T-helper 2 cell treated with Interferon-gamma antibody and Interleukin-4, amounts not matched to agents 5 μg/mL and 100 μg/mL, for 36 hours (primary cell): Measurements from ENCODE around the gene NDUFC2.
"Not testable (repeated sequence)": the region's sequence is repeated elsewhere in the genome, so short reads cannot be mapped to it uniquely, and the experiment has no call there.

ENCODE experiments used
- DNase-seq: peaks from one replicate; pipeline ENCODE4 v3.0.0; 2021; ENCODE audit warnings: low spot score
- H3K27ac Mint-ChIP-seq: one replicate; pipeline ENCODE4 v1.8.0; 2021; ENCODE audit warnings: mild to moderate bottlenecking, mixed read lengths
- H3K27me3 Mint-ChIP-seq: one replicate; pipeline ENCODE4 v1.8.0; 2021; ENCODE audit warnings: low read depth, mixed read lengths
- H3K36me3 Mint-ChIP-seq: one replicate; pipeline ENCODE4 v1.8.0; 2021; ENCODE audit warnings: low read depth, mixed read lengths
- H3K4me1 Mint-ChIP-seq: one replicate; pipeline ENCODE4 v1.8.0; 2021; ENCODE audit warnings: low read depth, mixed read lengths
- H3K4me3 Mint-ChIP-seq: one replicate; pipeline ENCODE4 v1.8.0; 2022; ENCODE audit warnings: mild to moderate bottlenecking, moderate library complexity, mixed read lengths
- H3K9me3 Mint-ChIP-seq: one replicate; pipeline ENCODE4 v1.8.0; 2021; ENCODE audit warnings: mixed read lengths

Gene NDUFC2

DNA sequence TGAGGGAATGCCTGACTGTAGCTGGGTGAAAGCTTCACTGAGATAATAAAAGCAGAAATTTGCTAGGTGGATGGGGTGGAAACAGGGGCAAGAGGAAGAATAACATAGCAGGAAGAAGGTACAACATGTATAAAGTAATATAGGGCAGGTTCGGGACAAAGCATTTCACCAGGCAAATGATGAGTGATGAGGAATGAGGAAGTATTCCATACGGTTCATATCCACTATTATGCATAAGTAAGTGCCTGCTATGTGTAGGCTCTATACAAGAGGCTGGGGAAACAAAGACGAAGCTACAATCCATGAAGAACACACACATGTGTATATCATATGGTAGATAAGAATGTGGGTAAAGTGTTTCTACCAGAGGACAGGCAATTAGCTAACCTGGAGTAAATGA, 7.9 kb downstream of the NDUFC2 start:
- no peaks in the 10 kb centered on the region for H3K27me3 Mint-ChIP-seq
- no peak for DNase-seq
- H3K9me3 Mint-ChIP-seq = no peaks in the 10 kb centered on the region
- H3K4me1 Mint-ChIP-seq = peaks cover 13% of the 10 kb centered on the region
- H3K27ac Mint-ChIP-seq = peak overlapping the region; percentile 5
- H3K4me3 Mint-ChIP-seq = no peak overlapping the region
- H3K36me3 Mint-ChIP-seq = peaks cover 48% of the 10 kb centered on the region

DNA sequence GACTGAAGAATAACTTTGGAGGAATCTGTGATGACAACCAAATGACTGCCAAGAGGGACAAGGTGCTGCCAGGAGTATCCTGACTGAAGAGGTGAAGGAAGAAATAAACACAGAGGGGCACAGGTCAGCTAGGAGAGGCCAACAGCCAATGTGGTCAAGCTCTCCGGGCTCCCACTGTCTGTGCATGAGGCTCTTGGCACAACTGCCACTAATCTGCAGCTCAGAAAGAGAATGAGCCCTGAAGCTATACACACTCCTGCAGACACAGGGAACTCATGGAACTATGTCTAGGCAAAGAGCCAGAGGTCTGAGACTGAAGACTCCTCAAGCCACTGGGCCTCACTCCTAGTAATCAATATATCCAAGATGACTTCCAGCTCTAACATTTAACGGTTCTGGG, 9.0 kb downstream of the NDUFC2 start:
- no peak for DNase-seq
- Mint-ChIP-seq H3K4me3 (no peak overlapping the region), H3K9me3 (no peaks in the 10 kb centered on the region), H3K27ac (no peak overlapping the region), H3K27me3 (no peaks in the 10 kb centered on the region), H3K4me1 (peaks cover 7% of the 10 kb centered on the region), H3K36me3 (peaks cover 44% of the 10 kb centered on the region)

DNA sequence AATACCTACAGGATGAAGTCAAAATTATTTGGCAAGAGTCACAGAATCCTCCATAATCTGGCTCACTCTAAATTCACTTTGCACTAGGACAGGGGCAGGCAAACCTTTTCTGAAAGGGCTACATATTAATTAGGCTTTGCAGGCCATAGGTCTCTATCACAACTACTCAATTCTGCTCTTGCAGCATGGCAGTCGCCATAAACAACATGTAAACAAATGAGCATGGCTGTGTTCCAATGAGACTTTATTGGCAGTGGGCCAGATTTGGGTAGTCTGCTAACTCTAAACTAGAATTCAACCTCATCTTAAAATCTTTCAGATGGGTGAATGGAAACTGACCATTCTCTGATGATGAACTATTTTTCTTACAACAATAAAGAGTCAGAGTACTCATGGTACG, 10.2 kb downstream of the NDUFC2 start:
- no peak overlapping the region for H3K4me3 Mint-ChIP-seq
- H3K4me1 Mint-ChIP-seq = peaks cover 2% of the 10 kb centered on the region
- no peak overlapping the region for H3K27ac Mint-ChIP-seq
- no peak for DNase-seq
- peaks cover 39% of the 10 kb centered on the region for H3K36me3 Mint-ChIP-seq
- no peaks in the 10 kb centered on the region for H3K9me3 Mint-ChIP-seq
- H3K27me3 Mint-ChIP-seq = no peaks in the 10 kb centered on the region

DNA sequence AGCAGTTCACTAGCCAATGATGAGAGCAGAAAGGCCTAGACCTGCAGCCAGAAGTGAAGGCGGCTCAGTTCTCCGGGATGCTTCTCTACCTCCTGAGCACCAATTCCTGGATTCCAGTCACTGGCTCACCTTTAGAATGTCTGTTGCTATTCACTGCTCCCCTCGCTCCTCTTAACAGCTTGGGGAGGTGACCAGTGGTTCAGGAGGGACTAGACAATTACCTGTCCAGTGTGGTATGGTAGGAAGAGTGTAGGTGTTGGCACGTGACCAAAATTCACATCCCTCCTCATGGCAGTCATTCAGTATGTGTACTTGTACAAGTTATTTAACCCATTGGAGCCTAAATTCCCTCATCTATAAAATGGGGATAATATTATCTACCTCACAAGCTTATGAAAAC, 12.0 kb downstream of the NDUFC2 start:
- Mint-ChIP-seq H3K27ac (no peak overlapping the region), H3K27me3 (no peaks in the 10 kb centered on the region), H3K4me1 (peaks cover 2% of the 10 kb centered on the region), H3K36me3 (peaks cover 41% of the 10 kb centered on the region), H3K4me3 (no peak overlapping the region), H3K9me3 (no peaks in the 10 kb centered on the region)
- no peak for DNase-seq

- no peaks in the 10 kb centered on the region for H3K27me3 Mint-ChIP-seq
- H3K9me3 Mint-ChIP-seq = no peaks in the 10 kb centered on the region
- peaks cover 33% of the 10 kb centered on the region for H3K36me3 Mint-ChIP-seq
- no peak for DNase-seq
- H3K4me3 Mint-ChIP-seq = no peak overlapping the region
- H3K27ac Mint-ChIP-seq = no peak overlapping the region
- H3K4me1 Mint-ChIP-seq = no peaks in the 10 kb centered on the region
These were observed 13.2 kb downstream of the NDUFC2 start for GRCh38 chr11:78066471-78066870.

DNA sequence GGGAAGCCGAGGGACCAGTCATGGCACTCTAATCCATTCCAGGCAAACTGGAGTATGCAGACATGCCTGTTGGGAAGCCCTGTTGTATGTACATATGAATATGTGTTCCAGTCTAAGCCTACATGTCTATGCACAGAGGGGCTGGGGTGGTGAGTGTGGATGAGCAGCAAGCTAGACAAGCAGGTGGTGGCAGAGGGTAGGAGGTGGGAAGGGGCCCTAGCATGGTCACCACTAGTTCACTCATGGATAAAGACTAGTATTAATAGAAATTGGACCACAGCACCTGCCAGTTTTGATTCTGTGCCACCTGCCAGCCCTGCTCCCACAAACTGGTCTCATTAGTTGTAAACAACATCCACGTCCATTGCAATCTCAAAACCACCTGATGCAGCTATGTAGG, 14.5 kb downstream of the NDUFC2 start:
- H3K4me1 Mint-ChIP-seq = no peaks in the 10 kb centered on the region
- no peak overlapping the region for H3K4me3 Mint-ChIP-seq
- H3K9me3 Mint-ChIP-seq = no peaks in the 10 kb centered on the region
- H3K36me3 Mint-ChIP-seq = peaks cover 25% of the 10 kb centered on the region
- H3K27ac Mint-ChIP-seq = no peak overlapping the region
- H3K27me3 Mint-ChIP-seq = no peaks in the 10 kb centered on the region
- DNase-seq = no peak

- Mint-ChIP-seq H3K4me3 (no peak within 1 kb of the TSS), H3K9me3 (no peaks in the 10 kb centered on the region), H3K36me3 (peaks cover 13% of the 10 kb centered on the region), H3K27ac (no peak within 1 kb of the TSS), H3K4me1 (no peaks in the 10 kb centered on the region), H3K27me3 (no peaks in the 10 kb centered on the region)
- DNase-seq = no peak
These were observed 16.1 kb downstream of the NDUFC2 start, which contains the start of gene THRSP for GRCh38 chr11:78063440-78064181. Gene THRSP (plus strand): TSS chr11:78063861. CDS start chr11:78063882, 21 bp downstream.

GRCh38 chr11:78062671-78063070, 17.0 kb downstream of the NDUFC2 start:
- Mint-ChIP-seq H3K4me1 (no peaks in the 10 kb centered on the region), H3K27ac (no peak overlapping the region), H3K27me3 (no peaks in the 10 kb centered on the region), H3K36me3 (peaks cover 8% of the 10 kb centered on the region), H3K4me3 (no peak overlapping the region), H3K9me3 (no peaks in the 10 kb centered on the region)
- no peak for DNase-seq

GRCh38 chr11:78061921-78062311, 17.7 kb downstream of the NDUFC2 start:
- Mint-ChIP-seq H3K27me3 (no peaks in the 10 kb centered on the region), H3K9me3 (no peaks in the 10 kb centered on the region), H3K36me3 (peaks cover 3% of the 10 kb centered on the region), H3K4me1 (no peaks in the 10 kb centered on the region), H3K27ac (no peak overlapping the region), H3K4me3 (no peak overlapping the region)
- DNase-seq = no peak

GRCh38 chr11:78061088-78061920, 18.4 kb downstream of the NDUFC2 start:
- Mint-ChIP-seq H3K4me1 (no peaks in the 10 kb centered on the region), H3K27ac (no peak overlapping the region)

DNA sequence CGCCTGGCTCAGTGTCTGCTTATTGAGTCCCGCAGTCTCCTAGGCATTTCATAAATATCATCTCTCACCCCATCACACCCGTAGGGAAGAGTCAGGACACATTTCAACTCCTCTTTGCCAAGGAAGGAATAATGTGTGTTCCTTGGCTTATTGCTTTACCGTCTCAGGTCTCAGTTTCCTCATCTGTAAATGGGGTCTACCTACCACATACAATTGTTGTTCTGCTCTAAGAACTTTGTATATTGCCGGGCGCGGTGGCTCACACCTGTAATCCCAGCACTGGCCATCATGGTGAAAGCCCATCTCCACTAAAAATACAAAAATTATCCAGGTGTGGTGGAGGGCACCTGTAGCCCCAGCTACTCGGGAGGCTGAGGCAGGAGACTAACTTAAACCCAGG, 19.1 kb downstream of the NDUFC2 start:
- no peak for DNase-seq
- Mint-ChIP-seq H3K4me1 (no peaks in the 10 kb centered on the region), H3K9me3 (no peaks in the 10 kb centered on the region), H3K27me3 (no peaks in the 10 kb centered on the region), H3K27ac (no peak overlapping the region), H3K4me3 (no peak overlapping the region), H3K36me3 (peaks cover 3% of the 10 kb centered on the region)

More at GRCh38 chr11:78061088-78061920, 18.4 kb downstream of the NDUFC2 start:
- H3K27me3 Mint-ChIP-seq = no peaks in the 10 kb centered on the region
- no peaks in the 10 kb centered on the region for H3K9me3 Mint-ChIP-seq
- H3K36me3 Mint-ChIP-seq = peaks cover 3% of the 10 kb centered on the region
- no peak overlapping the region for H3K4me3 Mint-ChIP-seq
- no peak for DNase-seq

GRCh38 chr11:78059749-78060328, 19.8 kb downstream of the NDUFC2 start:
- H3K9me3 Mint-ChIP-seq, H3K4me1 Mint-ChIP-seq, H3K27ac Mint-ChIP-seq, DNase-seq, H3K36me3 Mint-ChIP-seq, H3K27me3 Mint-ChIP-seq, H3K4me3 Mint-ChIP-seq: not testable (repeated sequence)

- no peaks in the 10 kb centered on the region for H3K4me1 Mint-ChIP-seq
- no peak overlapping the region for H3K27ac Mint-ChIP-seq
- no peaks in the 10 kb centered on the region for H3K36me3 Mint-ChIP-seq
- no peak overlapping the region for H3K4me3 Mint-ChIP-seq
- H3K9me3 Mint-ChIP-seq = no peaks in the 10 kb centered on the region
- DNase-seq = no peak
- H3K27me3 Mint-ChIP-seq = no peaks in the 10 kb centered on the region
These were observed 22.1 kb downstream of the NDUFC2 start for GRCh38 chr11:78057462-78058055.

- no peak for DNase-seq
- H3K27me3 Mint-ChIP-seq = no peaks in the 10 kb centered on the region
- peaks cover 3% of the 10 kb centered on the region for H3K4me1 Mint-ChIP-seq
- no peak overlapping the region for H3K27ac Mint-ChIP-seq
- no peaks in the 10 kb centered on the region for H3K9me3 Mint-ChIP-seq
- no peaks in the 10 kb centered on the region for H3K36me3 Mint-ChIP-seq
- no peak overlapping the region for H3K4me3 Mint-ChIP-seq
These were observed 23.6 kb downstream of the NDUFC2 start for GRCh38 chr11:78056093-78056492.
